ENCODE results near the gene CORO7.

The CORO7 gene

DNA sequence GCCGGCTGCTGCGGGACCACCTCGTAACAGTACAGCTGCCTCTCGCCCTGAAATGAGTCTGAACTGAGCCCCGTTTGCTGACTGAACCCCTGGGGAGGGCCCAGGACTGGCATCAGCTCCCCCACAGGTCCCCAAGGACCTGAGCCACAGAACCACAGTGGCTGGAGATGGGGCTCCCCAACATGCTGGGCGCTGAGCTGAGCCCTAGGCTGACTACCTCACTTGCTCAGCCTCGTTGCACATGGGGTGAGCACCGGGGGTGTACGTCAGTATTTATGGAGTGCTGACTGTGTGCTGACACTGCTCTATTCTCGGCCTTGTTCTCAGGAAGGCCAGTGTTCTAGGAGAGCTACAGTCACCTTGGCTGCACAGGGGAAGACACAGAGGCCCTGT is 51.4 kb downstream of the CORO7 start:
- TF ChIP-seq, protein P1, sequence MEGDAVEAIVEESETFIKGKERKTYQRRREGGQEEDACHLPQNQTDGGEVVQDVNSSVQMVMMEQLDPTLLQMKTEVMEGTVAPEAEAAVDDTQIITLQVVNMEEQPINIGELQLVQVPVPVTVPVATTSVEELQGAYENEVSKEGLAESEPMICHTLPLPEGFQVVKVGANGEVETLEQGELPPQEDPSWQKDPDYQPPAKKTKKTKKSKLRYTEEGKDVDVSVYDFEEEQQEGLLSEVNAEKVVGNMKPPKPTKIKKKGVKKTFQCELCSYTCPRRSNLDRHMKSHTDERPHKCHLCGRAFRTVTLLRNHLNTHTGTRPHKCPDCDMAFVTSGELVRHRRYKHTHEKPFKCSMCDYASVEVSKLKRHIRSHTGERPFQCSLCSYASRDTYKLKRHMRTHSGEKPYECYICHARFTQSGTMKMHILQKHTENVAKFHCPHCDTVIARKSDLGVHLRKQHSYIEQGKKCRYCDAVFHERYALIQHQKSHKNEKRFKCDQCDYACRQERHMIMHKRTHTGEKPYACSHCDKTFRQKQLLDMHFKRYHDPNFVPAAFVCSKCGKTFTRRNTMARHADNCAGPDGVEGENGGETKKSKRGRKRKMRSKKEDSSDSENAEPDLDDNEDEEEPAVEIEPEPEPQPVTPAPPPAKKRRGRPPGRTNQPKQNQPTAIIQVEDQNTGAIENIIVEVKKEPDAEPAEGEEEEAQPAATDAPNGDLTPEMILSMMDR (IDR thresholded peaks at IDR 0.05; ENCODE audit: borderline replicate concordance, control extremely low read depth, extremely low read depth, insufficient read depth, missing control alignments), result no peak
- in situ Hi-C loops (cut with MboI; ENCODE audit: low sequenced_read_pairs, unreplicated experiment), result no loop called here
- no peak for DNase-seq (ENCODE audit: low spot score)

DNA sequence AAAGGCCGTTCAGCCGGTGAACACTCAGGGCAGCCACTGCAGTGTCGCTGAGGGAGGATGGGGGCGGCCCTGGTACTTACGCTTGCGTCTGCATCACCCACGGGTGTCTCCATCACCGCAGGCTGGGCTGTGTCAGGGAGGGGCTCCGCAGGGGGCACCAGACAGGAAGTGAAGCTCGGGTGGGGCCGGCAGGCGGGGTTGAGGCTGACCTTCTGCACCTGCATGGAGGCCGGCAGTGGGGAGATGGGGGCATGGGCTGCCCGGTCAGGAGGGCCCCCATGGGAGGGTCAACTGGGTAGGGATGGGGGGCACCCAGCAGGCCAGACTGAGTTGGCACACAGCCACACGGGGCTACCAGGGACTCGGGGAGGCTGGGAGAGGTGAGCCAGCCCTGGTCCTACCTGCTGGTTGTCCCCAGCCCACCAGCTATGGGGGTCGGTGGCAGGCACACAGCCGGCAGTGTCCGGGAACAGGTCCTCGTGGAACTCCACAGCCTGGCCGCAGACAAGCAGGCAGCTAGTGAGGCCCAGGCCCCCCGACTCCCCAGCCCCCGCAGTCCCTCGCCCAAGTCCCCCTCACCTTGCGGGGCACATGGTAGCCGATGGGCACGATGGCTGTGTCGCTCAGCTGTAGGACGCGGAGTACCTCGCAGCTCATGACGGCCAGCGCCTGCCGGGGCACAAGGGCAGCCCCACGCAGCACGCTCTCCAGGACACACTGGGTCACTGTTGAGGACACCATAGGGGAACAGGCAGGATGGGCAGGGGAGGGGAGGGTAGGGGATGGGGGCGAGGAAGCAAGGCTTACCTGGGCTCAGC is 52.0 kb downstream of the CORO7 start:
- in situ Hi-C loops (cut with MboI; ENCODE audit: low sequenced_read_pairs, unreplicated experiment), result no loop called here
- no peak for DNase-seq (ENCODE audit: low spot score)
- TF ChIP-seq, protein P1 (IDR thresholded peaks at IDR 0.05; ENCODE audit: borderline replicate concordance, control extremely low read depth, extremely low read depth, insufficient read depth, missing control alignments), result no peak

DNA sequence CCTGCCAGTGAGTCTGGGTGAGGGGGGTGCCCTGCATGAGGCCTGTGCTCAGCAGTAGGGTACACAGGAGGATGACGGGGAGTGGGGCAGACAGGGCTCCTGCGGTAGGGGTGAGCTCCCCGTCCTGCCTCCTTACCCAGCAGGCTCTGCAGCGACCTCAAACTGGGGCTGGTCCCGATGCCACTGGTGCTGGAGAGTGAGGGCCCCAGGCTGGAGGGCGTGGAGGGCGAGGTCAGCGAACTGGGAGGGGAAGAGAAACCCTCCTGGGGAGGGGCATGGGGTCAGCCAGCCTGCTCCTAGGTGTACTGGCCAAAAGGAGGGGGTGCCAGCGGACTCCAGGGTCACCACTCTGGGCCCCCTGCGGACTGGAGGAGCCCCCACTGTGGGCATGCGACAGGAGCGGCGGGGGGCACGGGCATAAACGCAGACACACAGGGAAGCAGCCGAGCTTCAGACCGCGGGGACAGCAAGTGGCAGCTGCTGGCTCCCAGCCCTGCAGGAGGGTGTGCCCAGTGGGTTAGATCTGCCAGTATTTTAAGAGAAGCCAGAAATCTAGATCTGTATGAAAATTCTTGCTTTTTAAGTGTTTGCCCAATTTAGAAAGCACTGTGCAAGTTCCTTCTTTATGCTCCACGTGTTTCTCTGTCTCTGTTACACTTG is 53.8 kb downstream of the CORO7 start:
- TF ChIP-seq, protein P1 (IDR thresholded peaks at IDR 0.05; ENCODE audit: borderline replicate concordance, control extremely low read depth, extremely low read depth, insufficient read depth, missing control alignments), result no peak
- no peak for DNase-seq (ENCODE audit: low spot score)
- in situ Hi-C loops (cut with MboI; ENCODE audit: low sequenced_read_pairs, unreplicated experiment), result no loop called here

DNA sequence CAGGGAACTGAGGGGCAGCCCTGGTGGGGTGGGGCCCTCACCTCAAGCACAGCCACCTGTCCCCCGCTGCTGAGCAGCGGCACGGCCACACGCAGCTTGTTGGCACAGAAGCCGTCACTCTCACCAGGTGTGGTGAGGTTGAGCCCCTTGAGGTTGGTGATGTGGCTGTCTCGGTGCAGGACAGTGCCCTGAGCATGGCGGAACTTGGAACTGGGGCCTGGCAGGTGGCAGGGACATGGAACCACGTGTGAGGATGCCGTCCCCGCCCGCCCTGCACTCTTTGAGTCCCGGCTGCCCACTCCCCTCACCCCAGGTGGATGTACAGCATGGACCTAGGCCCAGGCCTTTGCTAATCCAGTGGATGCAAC is 54.5 kb downstream of the CORO7 start:
- TF ChIP-seq, protein P1 (IDR thresholded peaks at IDR 0.05; ENCODE audit: borderline replicate concordance, control extremely low read depth, extremely low read depth, insufficient read depth, missing control alignments), result no peak
- DNase-seq (ENCODE audit: low spot score), result no peak
- in situ Hi-C loops (cut with MboI; ENCODE audit: low sequenced_read_pairs, unreplicated experiment), result no loop called here

DNA sequence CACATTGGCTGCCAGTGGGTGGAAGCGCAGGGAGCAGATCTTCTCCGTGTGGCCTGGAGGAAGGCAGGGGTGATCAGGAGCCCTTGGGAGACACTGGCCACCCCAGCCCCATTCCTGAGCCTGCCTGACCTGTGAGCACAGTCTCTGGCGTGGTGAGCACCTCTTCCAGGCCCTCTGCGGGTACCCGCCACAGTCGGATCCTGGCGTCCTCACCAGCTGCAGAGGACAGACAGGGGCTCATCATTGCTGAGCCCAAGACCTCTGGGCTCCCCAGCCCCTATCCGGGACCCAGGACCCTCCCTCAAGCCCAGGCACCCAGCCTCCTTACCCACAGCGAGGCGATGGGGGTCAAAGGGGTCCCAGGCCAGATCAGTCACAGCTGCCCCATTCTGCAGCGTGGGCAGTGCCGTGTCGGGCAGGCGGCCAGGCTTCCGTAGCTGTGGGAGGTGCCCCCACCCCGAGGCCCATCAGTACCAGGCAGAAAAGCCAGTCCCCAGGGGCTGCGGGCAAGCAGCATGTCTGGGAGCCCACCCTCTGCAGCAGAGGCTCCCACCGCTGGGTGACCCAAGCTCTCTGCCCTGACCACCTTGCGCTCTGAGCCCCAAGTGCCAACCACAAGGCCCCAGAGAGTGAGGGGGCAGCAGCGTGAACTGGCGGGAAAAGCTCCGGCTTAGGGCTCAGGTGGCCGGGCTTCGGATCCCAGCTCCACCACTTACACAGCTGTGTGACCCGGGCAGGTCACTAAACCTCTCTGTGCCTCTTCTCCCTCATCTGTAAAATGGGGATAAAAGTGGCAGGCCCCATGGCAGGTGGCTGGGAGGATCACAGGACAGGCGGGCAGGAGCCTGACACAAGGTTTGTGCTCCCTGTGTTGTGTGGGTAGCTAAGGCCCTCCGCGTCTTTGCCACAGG is 55.1 kb downstream of the CORO7 start:
- TF ChIP-seq, protein P1 (IDR thresholded peaks at IDR 0.05; ENCODE audit: borderline replicate concordance, control extremely low read depth, extremely low read depth, insufficient read depth, missing control alignments), result no peak
- in situ Hi-C loops (cut with MboI; ENCODE audit: low sequenced_read_pairs, unreplicated experiment), result no loop called here
- DNase-seq (ENCODE audit: low spot score), result no peak

DNA sequence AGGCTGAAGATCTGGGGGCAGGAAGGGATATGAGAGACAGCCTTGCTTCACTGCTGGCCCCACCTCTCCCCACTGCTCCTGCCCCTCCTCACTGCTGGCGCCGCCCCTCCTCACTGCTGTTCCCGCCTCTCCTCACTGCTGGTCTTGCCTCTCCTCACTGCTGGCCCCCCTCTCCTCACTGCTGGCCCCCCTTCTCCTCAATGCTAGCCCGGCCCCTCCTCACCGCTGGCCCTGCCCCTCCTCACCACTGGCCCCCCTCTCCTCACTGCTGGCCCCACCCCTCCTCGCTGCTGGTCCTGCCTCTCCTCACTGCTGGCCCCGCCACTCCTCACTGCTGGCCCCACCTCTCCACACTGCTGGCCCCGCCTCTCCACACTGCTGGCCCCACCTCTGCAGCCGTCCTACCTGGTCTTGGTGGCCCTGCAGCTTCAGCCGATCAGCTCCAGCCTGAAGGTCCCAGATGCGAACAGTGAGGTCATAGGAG is 55.8 kb downstream of the CORO7 start:
- TF ChIP-seq, protein P1 (IDR thresholded peaks at IDR 0.05; ENCODE audit: borderline replicate concordance, control extremely low read depth, extremely low read depth, insufficient read depth, missing control alignments), result no peak
- DNase-seq (ENCODE audit: low spot score), result no peak
- in situ Hi-C loops (cut with MboI; ENCODE audit: low sequenced_read_pairs, unreplicated experiment), result no loop called here

All from GM13976 (cell line).